ENCODE results near the gene ABCF3.
"Not testable (repeated sequence)": the region's sequence is repeated elsewhere in the genome, so short reads cannot be mapped to it uniquely, and the experiment has no call there.

The ABCF3 gene

GRCh38 chr3:184186184-184186901 is at the start of gene ABCF3:
Gene ABCF3, plus strand, starts transcription at chr3:184186199. Its CDS starts 9 bp downstream, at chr3:184186208.
- DNase-seq, result no peak

- DNase-seq, result no peak
Measured at GRCh38 chr3:184140436-184140835, 45.6 kb upstream of the ABCF3 start.

GRCh38 chr3:184142199-184142598 is 43.8 kb upstream of the ABCF3 start:
- DNase-seq, result no peak

- no peak for DNase-seq
Measured at GRCh38 chr3:184143327-184143726, 42.7 kb upstream of the ABCF3 start.

GRCh38 chr3:184144505-184144904 is 41.5 kb upstream of the ABCF3 start:
- no peak for DNase-seq

- peak; percentile 16 for DNase-seq
Measured at GRCh38 chr3:184145111-184145524, 40.9 kb upstream of the ABCF3 start.

GRCh38 chr3:184145751-184146270 is 40.2 kb upstream of the ABCF3 start:
- no peak for DNase-seq

- DNase-seq, result no peak
Measured at GRCh38 chr3:184148076-184148475, 37.9 kb upstream of the ABCF3 start.

- no peak for DNase-seq
Measured at GRCh38 chr3:184149123-184149522, 36.9 kb upstream of the ABCF3 start.

GRCh38 chr3:184149770-184150169 is 36.2 kb upstream of the ABCF3 start:
- DNase-seq, result not testable (repeated sequence)

- DNase-seq, result peak; percentile 29
Measured at GRCh38 chr3:184154885-184155643, 30.9 kb upstream of the ABCF3 start, which contains the start of gene DVL3. Gene DVL3, plus strand, starts transcription at chr3:184155377. Its CDS starts 259 bp downstream, at chr3:184155636.

GRCh38 chr3:184155644-184156521 is 30.1 kb upstream of the ABCF3 start:
- DNase-seq, result no peak

- no peak for DNase-seq
Measured at GRCh38 chr3:184156522-184156955, 29.5 kb upstream of the ABCF3 start.

GRCh38 chr3:184157206-184157605 is 28.8 kb upstream of the ABCF3 start:
- no peak for DNase-seq

GRCh38 chr3:184158404-184158803 is 27.6 kb upstream of the ABCF3 start:
- no peak for DNase-seq

- DNase-seq, result no peak
Measured at GRCh38 chr3:184160456-184160855, 25.5 kb upstream of the ABCF3 start.

GRCh38 chr3:184162571-184163070 is 23.4 kb upstream of the ABCF3 start:
- not testable (repeated sequence) for DNase-seq

- no peak for DNase-seq
Measured at GRCh38 chr3:184164648-184165330, 21.2 kb upstream of the ABCF3 start.

GRCh38 chr3:184165543-184165942 is 20.5 kb upstream of the ABCF3 start:
- no peak for DNase-seq

GRCh38 chr3:184166671-184167070 is 19.3 kb upstream of the ABCF3 start:
- no peak for DNase-seq

GRCh38 chr3:184167786-184168185 is 18.2 kb upstream of the ABCF3 start:
- DNase-seq, result no peak
